Measurements from ENCODE around the gene DLG1.

The DLG1 gene

GRCh38 chr3:197338586-197338985 is 40.2 kb upstream of the DLG1 start:
- H3K4ac ChIP-seq (ENCODE audit: low read depth in 1 of 2, low read length in 2 of 2) = no peak overlapping the region
- peaks cover 11% of the 10 kb centered on the region for H3K4me1 ChIP-seq (ENCODE audit: control insufficient read depth, insufficient read depth, low read depth, low read length)
- no peak overlapping the region for H3K18ac ChIP-seq (ENCODE audit: low read depth in 1 of 2, low read length in 2 of 2)
- no peak overlapping the region for H2BK120ac ChIP-seq (ENCODE audit: low read depth, low read length)
- H3K9ac ChIP-seq (ENCODE audit: low read length) = no peak overlapping the region
- H2BK12ac ChIP-seq (ENCODE audit: low read length in 2 of 2) = no peak overlapping the region
- H3K4me3 ChIP-seq (ENCODE audit: insufficient read depth in 1 of 2, low read depth in 1 of 2, low read length in 2 of 2) = no peak overlapping the region
- no peak overlapping the region for H2BK5ac ChIP-seq (ENCODE audit: low read depth, low read length, poor library complexity, severe bottlenecking)
- no peaks in the 10 kb centered on the region for H3K9me3 ChIP-seq (ENCODE audit: control insufficient read depth, low read length)
- no peak overlapping the region for H4K8ac ChIP-seq (ENCODE audit: low read length)
- H4K91ac ChIP-seq (ENCODE audit: low read length) = no peak overlapping the region
- no peak overlapping the region for H3K27ac ChIP-seq (ENCODE audit: low read length, poor library complexity, severe bottlenecking)
- H3K79me1 ChIP-seq (replicated peaks; ENCODE audit: low read length, poor library complexity, severe bottlenecking) = no peaks in the 10 kb centered on the region
- peaks cover 0 to 4% of the 10 kb centered on the region in 2 experiments for H3K27me3 ChIP-seq (ENCODE audit: control insufficient read depth in 1 of 2, insufficient read depth in 1 of 2, low read length in 2 of 2)
- H2AFZ ChIP-seq (ENCODE audit: low read depth, low read length) = no peak overlapping the region
- 77% methylated on average over 3 of the region's 6 CpGs for WGBS
- no peak for DNase-seq
- no peak overlapping the region for H3K4me2 ChIP-seq (ENCODE audit: low read length, poor library complexity, severe bottlenecking)
- no peak overlapping the region for H2AK5ac ChIP-seq (ENCODE audit: low read length, severe bottlenecking)
- H3K14ac ChIP-seq (ENCODE audit: low read length in 2 of 2) = no peak overlapping the region
- H2BK15ac ChIP-seq (ENCODE audit: low read depth, poor library complexity, severe bottlenecking) = no peak overlapping the region
- no peaks in the 10 kb centered on the region for H3K36me3 ChIP-seq (ENCODE audit: control insufficient read depth in 1 of 2, insufficient read depth in 2 of 2, low read depth in 1 of 2, low read length in 2 of 2)
- no peak overlapping the region for H3K23ac ChIP-seq (ENCODE audit: low read length in 2 of 2)

DNA sequence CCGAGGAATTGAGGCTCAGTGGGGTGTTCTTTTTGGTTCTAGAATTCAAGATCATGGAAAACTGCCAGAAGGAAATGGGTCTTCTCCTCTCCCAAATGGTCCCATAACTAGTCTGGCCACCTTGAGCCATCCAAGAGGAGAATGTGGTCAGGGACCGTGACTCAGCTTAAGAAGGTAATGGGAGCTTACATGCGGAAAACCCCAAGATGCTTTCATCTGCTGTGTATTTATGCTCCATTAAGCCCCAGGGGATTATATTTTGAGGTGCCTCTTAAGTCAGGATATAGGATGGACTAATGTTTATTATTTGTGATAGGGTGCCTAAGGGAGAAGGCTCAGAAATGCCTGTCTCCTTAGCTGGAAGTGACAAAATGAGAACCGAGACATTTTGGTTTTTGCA is 39.2 kb upstream of the DLG1 start:
- Histone ChIP-seq H3K27me3 (ENCODE audit: control insufficient read depth in 1 of 2, insufficient read depth in 1 of 2, low read length in 2 of 2) (peaks cover 0 to 4% of the 10 kb centered on the region in 2 experiments), H2BK120ac (ENCODE audit: low read depth, low read length) (no peak overlapping the region), H2BK12ac (ENCODE audit: low read length in 2 of 2) (no peak overlapping the region), H3K14ac (ENCODE audit: low read length in 2 of 2) (no peak overlapping the region), H3K27ac (ENCODE audit: low read length, poor library complexity, severe bottlenecking) (no peak overlapping the region), H3K18ac (ENCODE audit: low read depth in 1 of 2, low read length in 2 of 2) (no peak overlapping the region), H3K4ac (ENCODE audit: low read depth in 1 of 2, low read length in 2 of 2) (no peak overlapping the region), H2AK5ac (ENCODE audit: low read length, severe bottlenecking) (peak overlapping the region; percentile 13), H3K9ac (ENCODE audit: low read length) (no peak overlapping the region), H3K4me1 (ENCODE audit: control insufficient read depth, insufficient read depth, low read depth, low read length) (peaks cover 11% of the 10 kb centered on the region), H2BK15ac (ENCODE audit: low read depth, poor library complexity, severe bottlenecking) (no peak overlapping the region), H4K8ac (ENCODE audit: low read length) (no peak overlapping the region), H3K23ac (ENCODE audit: low read length in 2 of 2) (no peak overlapping the region), H2BK5ac (ENCODE audit: low read depth, low read length, poor library complexity, severe bottlenecking) (no peak overlapping the region), H3K79me1 (replicated peaks; ENCODE audit: low read length, poor library complexity, severe bottlenecking) (no peaks in the 10 kb centered on the region), H3K4me3 (ENCODE audit: insufficient read depth in 1 of 2, low read depth in 1 of 2, low read length in 2 of 2) (no peak overlapping the region), H3K9me3 (ENCODE audit: control insufficient read depth, low read length) (no peaks in the 10 kb centered on the region), H2AFZ (ENCODE audit: low read depth, low read length) (no peak overlapping the region), H4K91ac (ENCODE audit: low read length) (no peak overlapping the region), H3K36me3 (ENCODE audit: control insufficient read depth in 1 of 2, insufficient read depth in 2 of 2, low read depth in 1 of 2, low read length in 2 of 2) (no peaks in the 10 kb centered on the region), H3K4me2 (ENCODE audit: low read length, poor library complexity, severe bottlenecking) (no peak overlapping the region)
- peak; percentile 43 for DNase-seq
- 89% methylated on average over 4 of the region's 4 CpGs for WGBS

GRCh38 chr3:197337214-197337613 is 38.8 kb upstream of the DLG1 start:
- Histone ChIP-seq H3K9me3 (ENCODE audit: control insufficient read depth, low read length) (no peaks in the 10 kb centered on the region), H4K91ac (ENCODE audit: low read length) (no peak overlapping the region), H3K4me3 (ENCODE audit: insufficient read depth in 1 of 2, low read depth in 1 of 2, low read length in 2 of 2) (no peak overlapping the region), H3K79me1 (replicated peaks; ENCODE audit: low read length, poor library complexity, severe bottlenecking) (no peaks in the 10 kb centered on the region), H3K4ac (ENCODE audit: low read depth in 1 of 2, low read length in 2 of 2) (no peak overlapping the region), H3K4me2 (ENCODE audit: low read length, poor library complexity, severe bottlenecking) (no peak overlapping the region), H4K8ac (ENCODE audit: low read length) (no peak overlapping the region), H3K4me1 (ENCODE audit: control insufficient read depth, insufficient read depth, low read depth, low read length) (peaks cover 11% of the 10 kb centered on the region), H2BK15ac (ENCODE audit: low read depth, poor library complexity, severe bottlenecking) (no peak overlapping the region), H2BK12ac (ENCODE audit: low read length in 2 of 2) (no peak overlapping the region), H3K27me3 (ENCODE audit: control insufficient read depth in 1 of 2, insufficient read depth in 1 of 2, low read length in 2 of 2) (peaks cover 0 to 7% of the 10 kb centered on the region in 2 experiments), H2BK120ac (ENCODE audit: low read depth, low read length) (no peak overlapping the region), H3K18ac (ENCODE audit: low read depth in 1 of 2, low read length in 2 of 2) (no peak overlapping the region), H3K27ac (ENCODE audit: low read length, poor library complexity, severe bottlenecking) (no peak overlapping the region), H3K9ac (ENCODE audit: low read length) (no peak overlapping the region), H2AK5ac (ENCODE audit: low read length, severe bottlenecking) (peak overlapping the region; percentile 67), H3K14ac (ENCODE audit: low read length in 2 of 2) (no peak overlapping the region), H3K23ac (ENCODE audit: low read length in 2 of 2) (no peak overlapping the region), H3K36me3 (ENCODE audit: control insufficient read depth in 1 of 2, insufficient read depth in 2 of 2, low read depth in 1 of 2, low read length in 2 of 2) (no peaks in the 10 kb centered on the region), H2AFZ (ENCODE audit: low read depth, low read length) (no peak overlapping the region), H2BK5ac (ENCODE audit: low read depth, low read length, poor library complexity, severe bottlenecking) (no peak overlapping the region)
- 96% methylated on average over 5 of the region's 5 CpGs for WGBS
- no peak for DNase-seq

GRCh38 chr3:197336348-197336747 is 37.9 kb upstream of the DLG1 start:
- no peak overlapping the region for H3K23ac ChIP-seq (ENCODE audit: low read length in 2 of 2)
- H3K9ac ChIP-seq (ENCODE audit: low read length) = no peak overlapping the region
- H2BK12ac ChIP-seq (ENCODE audit: low read length in 2 of 2) = no peak overlapping the region
- no peak for DNase-seq
- no peak overlapping the region for H2BK15ac ChIP-seq (ENCODE audit: low read depth, poor library complexity, severe bottlenecking)
- no peak overlapping the region for H3K4me2 ChIP-seq (ENCODE audit: low read length, poor library complexity, severe bottlenecking)
- H4K91ac ChIP-seq (ENCODE audit: low read length) = no peak overlapping the region
- H3K18ac ChIP-seq (ENCODE audit: low read depth in 1 of 2, low read length in 2 of 2) = no peak overlapping the region
- WGBS = 96% methylated on average over 4 of the region's 4 CpGs
- H2AFZ ChIP-seq (ENCODE audit: low read depth, low read length) = no peak overlapping the region
- peak overlapping the region in 1 of 2 experiments; percentile 22 for H3K14ac ChIP-seq (ENCODE audit: low read length in 2 of 2)
- peaks cover 11% of the 10 kb centered on the region for H3K4me1 ChIP-seq (ENCODE audit: control insufficient read depth, insufficient read depth, low read depth, low read length)
- no peak overlapping the region for H2BK5ac ChIP-seq (ENCODE audit: low read depth, low read length, poor library complexity, severe bottlenecking)
- H3K79me1 ChIP-seq (replicated peaks; ENCODE audit: low read length, poor library complexity, severe bottlenecking) = no peaks in the 10 kb centered on the region
- H3K27ac ChIP-seq (ENCODE audit: low read length, poor library complexity, severe bottlenecking) = no peak overlapping the region
- no peak overlapping the region for H3K4ac ChIP-seq (ENCODE audit: low read depth in 1 of 2, low read length in 2 of 2)
- H3K4me3 ChIP-seq (ENCODE audit: insufficient read depth in 1 of 2, low read depth in 1 of 2, low read length in 2 of 2) = no peak overlapping the region
- H4K8ac ChIP-seq (ENCODE audit: low read length) = no peak overlapping the region
- no peaks in the 10 kb centered on the region for H3K36me3 ChIP-seq (ENCODE audit: control insufficient read depth in 1 of 2, insufficient read depth in 2 of 2, low read depth in 1 of 2, low read length in 2 of 2)
- H2AK5ac ChIP-seq (ENCODE audit: low read length, severe bottlenecking) = no peak overlapping the region
- H3K27me3 ChIP-seq (ENCODE audit: control insufficient read depth in 1 of 2, insufficient read depth in 1 of 2, low read length in 2 of 2) = peaks cover 0 to 7% of the 10 kb centered on the region in 2 experiments
- H3K9me3 ChIP-seq (ENCODE audit: control insufficient read depth, low read length) = no peaks in the 10 kb centered on the region
- no peak overlapping the region for H2BK120ac ChIP-seq (ENCODE audit: low read depth, low read length)
